ENCODE measurements around the gene MARCHF11.

GRCh38 chr5:16147179-16147900 lies 32.3 kb downstream of the MARCHF11 start:
- TF ChIP-seq EZH2 (IDR thresholded peaks at IDR 0.05; ENCODE audit: low read depth, unreplicated experiment) (no peak), POLR2AphosphoS5 (IDR thresholded peaks at IDR 0.05; ENCODE audit: low read depth) (no peak), CTCF (conservative IDR thresholded peaks at IDR 0.05; ENCODE audit: low read depth in 2 of 2) (no peak), EZH2phosphoT487 (IDR thresholded peaks at IDR 0.05; ENCODE audit: unreplicated experiment) (no peak), CREB1 (CRISPR knock-in tag; IDR thresholded peaks at IDR 0.05; ENCODE audit: low read depth) (no peak), ETS1 (IDR thresholded peaks at IDR 0.05) (no peak), REST (IDR thresholded peaks at IDR 0.05; ENCODE audit: unreplicated experiment) (no peak), NANOG (IDR thresholded peaks at IDR 0.05; ENCODE audit: borderline replicate concordance) (no peak), ZNF114 (CRISPR knock-in tag; IDR thresholded peaks at IDR 0.05) (no peak)

Data from GM23338 (cell line).